NCI-H128 (cell line): ENCODE results near the gene ZCCHC24.
"Not testable (repeated sequence)": the region's sequence is repeated elsewhere in the genome, so short reads cannot be mapped to it uniquely, and the experiment has no call there.

Source experiments
- DNase-seq: peaks from one replicate; lab custom pipeline; 2025; ENCODE audit not compliant: unreplicated experiment; lab: John Stamatoyannopoulos, UW

The ZCCHC24 gene

GRCh38 chr10:79333513-79333912 lies 111.9 kb downstream of the ZCCHC24 start:
- no peak for DNase-seq

- not testable (repeated sequence) for DNase-seq
Measured at GRCh38 chr10:79332610-79333315, 112.7 kb downstream of the ZCCHC24 start.
